ENCODE results near the gene TMC6.

- TF ChIP-seq CTCF (optimal IDR thresholded peaks at IDR 0.05 in 1 of 3, IDR thresholded peaks at IDR 0.05 in 1 of 3, conservative IDR thresholded peaks at IDR 0.05 in 1 of 3; ENCODE audit: extremely low read depth in 1 of 3, insufficient read depth in 2 of 3, low read length in 3 of 3) (no peak), EZH2 (IDR thresholded peaks at IDR 0.05; ENCODE audit: low read length) (no peak)
These were observed 9.7 kb downstream of the TMC6 start for GRCh38 chr17:78118801-78119241.

All from keratinocyte (primary cell).